DMS 273 (cell line): ENCODE data around the gene KIFC1.
"Not testable (repeated sequence)": the region's sequence is repeated elsewhere in the genome, so short reads cannot be mapped to it uniquely, and the experiment has no call there.

Experiments
- DNase-seq: peaks from one replicate; lab custom pipeline; 2025; ENCODE audit not compliant: unreplicated experiment; lab: John Stamatoyannopoulos, UW

The KIFC1 gene

GRCh38 chr6:33373960-33374910, 17.4 kb upstream of the KIFC1 start:
- DNase-seq: no peak

- peak; percentile 74 for DNase-seq
Observed at GRCh38 chr6:33375143-33375671, 16.4 kb upstream of the KIFC1 start.

GRCh38 chr6:33377171-33377570, 14.5 kb upstream of the KIFC1 start:
- no peak for DNase-seq

GRCh38 chr6:33379184-33379583, 12.4 kb upstream of the KIFC1 start:
- DNase-seq: not testable (repeated sequence)

GRCh38 chr6:33380272-33380981, 11.2 kb upstream of the KIFC1 start:
- no peak for DNase-seq

- DNase-seq: peak; percentile 39
Observed at GRCh38 chr6:33383427-33384185, 8.0 kb upstream of the KIFC1 start.

- DNase-seq: peak; percentile 34
Observed at GRCh38 chr6:33384581-33385020, 7.0 kb upstream of the KIFC1 start.

- no peak for DNase-seq
Observed at GRCh38 chr6:33390173-33390572, 1.4 kb upstream of the KIFC1 start.

GRCh38 chr6:33390767-33391277, 801 bp upstream of the KIFC1 start:
- no peak for DNase-seq

- DNase-seq: peak; percentile 75
Observed at GRCh38 chr6:33391922-33392594, 435 bp downstream of the KIFC1 start.

- peak; percentile 69 for DNase-seq
Observed at GRCh38 chr6:33392595-33392948, 949 bp downstream of the KIFC1 start.

- no peak for DNase-seq
Observed at GRCh38 chr6:33392979-33393378, 1.4 kb downstream of the KIFC1 start.

GRCh38 chr6:33397541-33397940, 5.9 kb downstream of the KIFC1 start:
- DNase-seq: no peak

GRCh38 chr6:33398601-33399000, 7.0 kb downstream of the KIFC1 start:
- DNase-seq: not testable (repeated sequence)

- DNase-seq: not testable (repeated sequence)
Observed at GRCh38 chr6:33399881-33400280, 8.3 kb downstream of the KIFC1 start.

GRCh38 chr6:33404884-33405283, 13.3 kb downstream of the KIFC1 start:
- DNase-seq: no peak

- no peak for DNase-seq
Observed at GRCh38 chr6:33405386-33405940, 13.8 kb downstream of the KIFC1 start.

GRCh38 chr6:33406126-33406525, 14.5 kb downstream of the KIFC1 start:
- no peak for DNase-seq

- peak; percentile 53 for DNase-seq
Observed at GRCh38 chr6:33407132-33407718, 15.6 kb downstream of the KIFC1 start.
